NCI-H2171 (cell line): ENCODE measurements around the gene MMEL1.
"Not testable (repeated sequence)": the region's sequence is repeated elsewhere in the genome, so short reads cannot be mapped to it uniquely, and the experiment has no call there.

Experiments
- DNase-seq: peaks from one replicate; lab custom pipeline; 2025; lab: John Stamatoyannopoulos, UW

Gene MMEL1

DNA sequence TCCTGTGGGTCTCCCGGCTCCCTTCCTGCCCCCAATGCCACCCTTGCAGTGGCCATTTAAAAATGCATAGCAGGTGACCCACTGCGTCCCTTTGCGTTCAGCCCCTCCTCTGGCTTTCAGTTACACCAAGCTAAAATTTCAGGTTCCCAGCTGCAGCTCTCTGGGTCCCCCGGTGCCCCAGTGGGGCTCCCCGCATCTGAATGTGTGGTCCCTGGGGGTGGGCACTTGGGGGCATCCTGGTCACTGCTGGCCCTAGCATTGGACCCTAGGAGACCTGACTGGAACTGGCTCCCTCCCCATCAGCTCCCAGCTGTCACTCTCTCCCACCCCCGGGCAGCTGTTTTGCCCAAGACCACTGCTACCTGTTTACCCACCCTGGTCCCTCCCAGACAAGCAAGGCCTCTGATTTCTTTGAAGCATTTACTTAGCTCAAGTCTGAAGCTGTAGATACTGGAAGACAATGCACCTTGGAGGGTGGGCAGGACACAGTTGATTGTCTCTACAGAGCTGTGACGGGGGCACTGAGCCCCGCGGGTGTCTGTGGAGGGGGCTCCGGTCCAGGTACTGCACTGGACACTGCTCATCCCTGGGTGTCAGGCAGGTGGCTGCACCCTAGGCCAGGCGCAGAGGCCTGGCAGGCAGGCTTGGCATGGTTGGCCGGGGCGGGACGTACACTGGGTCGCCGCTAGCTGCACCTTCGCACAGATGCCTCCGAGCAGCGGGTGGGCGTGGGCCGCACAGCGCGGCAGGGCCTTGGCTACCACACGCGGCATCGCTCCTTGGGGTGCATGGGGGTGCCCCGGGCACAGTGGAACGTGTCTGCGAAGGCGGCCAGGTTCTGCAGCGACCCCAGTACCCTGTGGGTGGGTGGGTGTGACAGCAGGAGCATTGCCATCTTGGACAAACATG is 42.3 kb downstream of the MMEL1 start:
- no peak for DNase-seq

DNA sequence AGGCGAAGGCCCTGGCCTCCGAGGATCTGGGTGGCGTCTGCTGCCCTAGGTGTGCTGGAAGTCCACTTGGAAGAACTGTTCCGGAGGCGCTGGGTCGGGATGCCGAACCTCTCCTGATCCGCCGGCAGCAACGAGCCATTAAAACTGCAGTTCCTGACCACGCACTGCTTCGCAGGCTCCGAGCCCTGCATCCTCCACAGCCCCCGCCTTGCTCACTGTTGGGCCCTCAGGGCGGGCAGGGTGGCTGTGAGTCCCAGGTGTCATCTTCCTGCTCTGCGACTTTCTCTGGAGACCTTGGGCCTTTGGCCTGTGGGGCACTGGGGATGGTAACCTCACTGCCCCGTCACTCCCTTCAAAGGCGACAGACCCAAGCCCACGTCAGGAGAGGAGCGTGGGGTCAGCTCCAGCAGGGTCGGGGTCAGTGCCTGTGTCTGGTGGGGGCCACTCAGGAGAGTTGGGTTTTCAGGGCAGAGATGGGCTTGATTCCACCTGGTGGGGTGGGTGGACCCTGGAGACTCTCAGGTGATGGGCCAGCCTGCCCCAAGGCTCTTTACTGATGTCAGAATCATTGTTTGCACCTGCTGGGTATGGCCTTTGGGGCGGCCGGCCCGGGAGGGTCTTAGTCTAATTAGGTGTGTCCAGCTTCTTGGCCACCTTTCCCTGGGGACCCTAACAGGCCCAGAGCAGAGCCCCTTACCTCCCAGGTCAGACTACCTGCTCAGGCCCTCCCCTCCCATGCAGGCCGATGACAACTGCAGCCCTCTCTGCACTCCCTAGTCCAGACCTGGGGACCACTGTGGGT is 43.2 kb downstream of the MMEL1 start:
- DNase-seq = no peak

DNA sequence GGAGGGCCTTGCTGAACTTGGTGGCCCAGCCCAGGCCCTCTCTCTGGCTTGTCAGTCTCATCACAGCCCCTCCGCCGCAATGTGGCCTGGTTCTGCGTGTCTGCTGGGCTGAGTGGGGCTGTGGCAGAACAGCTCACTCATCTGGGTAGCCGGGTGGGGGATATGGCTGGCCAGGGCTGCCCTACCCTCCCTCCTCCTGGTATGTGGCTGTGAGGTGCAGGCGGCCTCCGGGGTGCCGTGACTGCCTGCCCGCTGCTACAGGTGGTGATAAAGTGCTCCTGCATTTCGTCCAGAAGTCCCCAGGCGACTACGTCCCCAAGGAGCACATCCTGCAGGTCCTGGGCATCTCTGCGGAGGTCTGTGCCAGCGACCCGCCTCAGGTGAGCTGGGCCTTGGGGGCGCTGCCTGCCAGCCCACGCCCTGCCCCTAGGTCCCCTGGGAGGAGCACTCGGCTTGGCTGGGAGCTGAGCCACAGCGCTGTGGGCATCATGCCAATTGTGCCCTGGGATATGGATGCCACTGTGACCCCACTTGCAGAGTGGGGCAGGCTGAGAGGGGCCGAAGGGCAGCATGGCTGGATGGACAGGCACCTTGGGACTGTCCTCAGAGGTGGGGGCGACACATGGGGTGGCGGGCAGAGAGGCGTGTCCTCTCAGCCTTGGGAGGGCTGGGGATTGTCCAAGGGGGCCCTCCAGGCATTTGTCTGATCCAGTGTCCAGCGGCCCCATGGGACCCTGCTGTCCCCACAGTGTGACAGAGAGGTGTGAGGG is 44.0 kb downstream of the MMEL1 start:
- no peak for DNase-seq

DNA sequence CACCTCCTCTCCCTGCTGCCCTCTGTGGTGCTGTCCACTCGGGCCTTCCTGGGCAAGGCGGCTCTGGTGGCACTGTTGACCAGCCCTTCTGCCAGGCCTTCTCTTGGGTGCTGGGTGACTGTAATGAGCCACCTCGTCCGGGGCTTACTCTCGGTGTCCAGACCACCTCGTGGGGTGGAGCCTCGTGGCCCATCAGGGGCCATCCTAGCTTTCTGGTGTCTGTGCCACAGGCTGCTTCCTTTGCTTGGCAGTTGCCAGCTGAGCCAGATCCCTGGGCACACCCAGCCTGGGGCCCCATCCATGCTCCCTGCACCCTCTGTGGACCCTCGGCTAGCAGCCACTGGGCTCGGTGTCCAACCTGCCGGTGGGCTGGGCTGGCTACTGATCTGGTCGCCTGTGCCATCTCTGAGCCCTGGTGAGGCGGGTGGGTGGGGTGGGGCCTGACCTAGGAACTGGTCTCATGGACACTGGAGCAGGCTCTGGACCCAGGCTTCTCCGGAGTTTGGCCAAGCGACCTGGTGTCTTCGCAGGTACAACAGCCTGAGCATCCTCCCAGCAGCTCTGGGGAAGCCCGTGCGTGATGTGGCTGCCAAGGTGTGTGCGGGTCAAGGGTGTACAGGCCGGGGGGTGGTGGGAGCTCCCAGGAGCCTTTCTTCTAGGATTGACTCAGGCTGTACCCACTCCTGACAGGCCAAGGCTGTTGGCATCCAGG is 44.8 kb downstream of the MMEL1 start:
- no peak for DNase-seq

DNA sequence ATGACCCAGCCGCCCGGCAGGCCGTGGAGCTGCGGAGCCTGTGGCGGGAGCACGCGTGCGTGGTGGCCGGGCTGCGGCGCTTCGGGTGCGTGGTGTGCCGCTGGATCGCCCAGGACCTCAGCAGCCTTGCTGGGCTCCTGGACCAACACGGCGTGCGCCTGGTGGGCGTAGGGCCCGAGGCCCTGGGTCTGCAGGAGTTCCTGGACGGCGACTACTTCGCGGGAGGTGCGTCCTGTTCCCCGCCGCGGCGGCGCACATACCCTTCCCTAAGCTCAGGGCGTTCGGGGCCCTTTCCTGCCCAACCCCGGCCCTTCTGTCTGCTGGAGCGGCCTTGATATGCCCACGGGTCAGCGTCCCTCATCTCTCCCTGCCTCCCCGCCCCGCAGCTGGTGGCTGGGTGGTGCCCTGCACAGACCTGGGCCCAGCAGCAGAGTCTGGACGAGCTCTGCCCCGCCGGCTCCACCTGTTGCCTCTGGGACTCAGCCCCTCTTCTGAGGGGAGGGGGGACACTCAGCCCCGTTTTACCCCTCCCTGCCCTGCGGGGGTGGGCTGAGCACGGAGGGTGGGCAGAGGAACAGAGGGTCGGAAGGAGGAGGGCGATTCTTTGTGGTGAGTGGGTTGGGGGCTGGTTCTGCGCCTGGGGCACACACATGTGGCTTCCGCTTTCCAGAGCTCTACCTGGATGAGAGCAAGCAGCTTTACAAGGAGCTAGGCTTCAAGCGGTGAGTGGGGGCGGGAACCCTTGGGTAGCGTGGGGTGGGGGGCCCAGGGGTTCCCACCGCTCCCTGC is 45.6 kb downstream of the MMEL1 start:
- no peak for DNase-seq

DNA sequence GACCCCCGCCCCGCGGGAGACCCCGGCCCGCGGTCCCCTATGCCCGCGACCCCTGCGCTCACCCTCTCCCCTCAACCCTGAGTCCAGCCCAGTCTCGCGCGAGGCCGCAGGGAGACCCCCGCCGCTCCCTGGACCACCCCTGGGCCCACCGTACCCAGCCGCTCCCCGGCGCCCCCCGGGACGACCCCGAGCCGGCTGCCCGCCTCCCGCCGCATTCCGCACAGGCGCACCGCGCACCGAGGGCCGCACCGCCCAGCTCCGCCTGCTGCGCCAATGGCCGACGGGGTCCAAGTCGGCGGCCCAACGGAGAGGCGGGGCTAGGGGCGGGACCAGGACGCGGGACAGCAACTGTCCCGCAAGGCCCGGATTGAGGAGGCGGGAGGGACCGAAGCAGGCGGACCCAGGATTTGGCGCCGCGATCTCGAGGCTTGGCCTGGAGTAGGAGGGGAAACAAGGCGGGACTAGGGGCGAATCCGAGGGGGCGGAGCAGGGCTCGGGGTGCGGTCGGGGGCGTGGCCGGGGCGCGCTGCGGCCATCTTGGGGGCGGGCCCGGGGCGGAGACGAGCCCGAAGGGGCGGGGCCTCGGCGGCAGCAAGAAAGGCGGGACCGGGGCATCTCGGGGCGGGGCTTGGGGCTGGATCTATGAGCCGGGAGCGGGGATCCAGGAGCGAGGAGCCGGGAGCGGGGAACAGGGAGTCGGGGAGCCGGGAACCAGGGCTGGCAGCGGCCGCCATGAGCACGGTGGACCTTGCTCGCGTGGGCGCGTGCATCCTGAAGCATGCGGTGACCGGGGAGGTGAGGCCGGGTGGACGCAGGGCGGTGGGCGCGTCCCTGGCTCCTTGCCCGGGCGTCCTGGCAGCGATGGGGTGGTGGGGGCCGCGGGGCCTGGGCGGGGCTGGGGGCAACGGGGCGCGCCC is 46.4 kb downstream of the MMEL1 start, which contains the start of gene PRXL2B:
Gene PRXL2B, plus strand, starts transcription at position 624 of the 917 bp plus-strand sequence. Its CDS starts 109 bp downstream, at position 733.
- peak; percentile 99 for DNase-seq

DNA sequence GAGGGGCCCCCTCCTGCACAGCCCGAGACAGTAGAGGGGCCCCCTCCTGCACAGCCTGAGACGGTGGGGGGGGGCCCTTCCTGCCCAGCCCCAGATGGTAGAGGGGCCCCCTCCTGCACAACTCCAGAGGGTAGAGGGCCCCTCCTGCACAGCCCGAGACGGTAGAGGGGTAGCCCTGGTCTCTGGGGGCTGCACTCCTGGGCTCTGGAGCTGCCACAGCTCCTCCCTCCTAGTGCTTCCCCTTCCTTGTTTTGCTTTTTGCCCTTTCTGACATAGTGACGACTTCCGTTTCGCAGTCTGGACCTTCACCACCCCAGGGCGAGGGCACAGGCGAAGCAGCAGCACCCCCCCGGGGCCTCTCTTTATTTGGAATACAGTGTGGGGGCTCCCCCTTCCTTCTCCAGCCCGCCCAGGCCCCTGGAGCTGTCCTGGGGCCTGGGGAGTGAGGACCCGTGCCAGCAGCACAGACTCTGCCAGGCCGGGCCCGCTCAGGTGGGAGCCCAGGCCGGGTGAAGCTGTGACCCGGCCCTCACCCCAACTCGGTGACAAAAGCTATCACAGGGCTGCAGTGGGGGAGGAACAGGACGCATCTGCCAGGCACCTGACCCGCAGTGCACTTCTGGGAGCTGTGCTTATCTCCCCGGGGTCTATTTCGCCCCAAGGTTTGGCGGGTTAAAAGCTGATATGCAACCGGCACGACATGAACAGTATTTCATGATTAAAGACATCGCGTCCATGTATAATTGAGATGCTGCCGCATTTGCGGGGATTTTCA is 47.3 kb downstream of the MMEL1 start:
- peak; percentile 84 for DNase-seq

DNA sequence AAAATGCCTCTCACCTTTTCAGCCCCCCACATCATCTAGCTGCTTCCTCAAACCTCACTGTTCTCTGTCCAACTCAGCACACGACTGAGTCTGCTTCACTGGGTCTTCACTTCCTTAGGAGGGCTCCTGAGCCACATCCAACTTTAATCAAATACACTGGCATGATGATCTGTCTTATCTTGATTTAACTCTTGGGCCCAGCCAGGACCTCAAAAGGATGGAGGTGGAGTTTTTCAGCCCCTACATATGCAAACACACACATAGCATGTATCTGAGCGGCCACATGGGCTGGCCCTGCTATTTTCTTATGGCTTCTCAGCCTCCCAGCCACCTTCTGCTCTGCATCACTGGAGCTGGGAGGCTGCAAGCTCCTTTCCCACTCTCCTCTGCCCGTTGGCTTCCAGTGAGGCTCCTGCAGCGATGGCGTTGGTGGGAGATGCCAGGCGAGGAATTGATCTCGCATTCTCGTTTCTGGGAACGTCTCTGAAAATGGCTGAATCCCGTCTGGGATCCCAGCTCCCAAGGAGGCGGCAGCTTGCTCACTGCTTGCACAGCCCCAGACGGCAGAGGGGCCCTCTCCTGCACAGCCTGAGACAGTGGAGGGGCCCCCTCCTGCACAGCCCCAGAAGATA is 48.0 kb downstream of the MMEL1 start:
- peak; percentile 69 for DNase-seq

DNA sequence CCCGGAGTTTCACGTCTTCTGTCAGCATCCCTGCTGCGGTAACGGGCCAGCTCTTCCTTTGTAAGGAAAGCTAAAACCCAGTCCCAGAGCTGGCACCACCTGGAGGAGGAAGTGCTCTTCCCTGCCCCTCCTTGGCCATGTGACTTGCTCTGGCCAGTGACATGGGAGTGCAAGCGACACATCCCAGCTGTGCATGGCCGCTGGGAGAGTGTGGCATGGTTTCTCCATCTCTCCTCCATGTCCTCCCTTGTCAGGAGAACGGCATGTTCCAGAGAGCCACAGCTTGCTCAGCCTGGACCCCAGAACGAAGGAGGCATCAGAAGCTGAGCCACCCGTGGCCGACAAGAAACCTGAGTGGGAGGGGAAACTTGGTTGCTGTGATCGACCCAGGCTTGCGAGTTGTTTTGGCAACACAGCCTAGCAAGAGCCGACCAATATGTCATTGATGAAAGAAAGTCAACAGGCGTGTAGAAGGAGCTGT is 48.9 kb downstream of the MMEL1 start:
- peak; percentile 18 for DNase-seq

DNA sequence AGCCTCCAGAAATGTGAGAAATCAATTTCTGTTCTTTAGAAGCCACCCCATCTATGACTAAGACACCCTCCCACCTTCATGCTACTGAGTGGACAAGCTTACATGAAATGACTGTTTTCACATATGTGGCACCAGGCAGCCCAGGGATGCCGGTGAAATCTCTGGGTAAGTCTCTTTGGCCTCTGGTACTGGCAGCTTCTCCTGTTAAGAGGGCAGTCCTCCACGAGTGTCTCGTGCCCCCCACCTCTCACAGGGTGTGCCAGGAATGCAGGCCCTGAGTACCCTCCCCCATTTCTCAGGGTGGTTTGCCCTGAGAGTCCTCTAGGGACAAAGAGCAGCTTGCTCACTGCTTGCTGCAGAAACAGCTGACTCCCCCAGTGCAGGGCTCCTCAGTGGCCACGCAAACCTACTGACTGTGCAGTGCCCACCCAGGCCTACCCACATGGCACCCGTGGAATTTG is 49.5 kb downstream of the MMEL1 start:
- no peak for DNase-seq

DNA sequence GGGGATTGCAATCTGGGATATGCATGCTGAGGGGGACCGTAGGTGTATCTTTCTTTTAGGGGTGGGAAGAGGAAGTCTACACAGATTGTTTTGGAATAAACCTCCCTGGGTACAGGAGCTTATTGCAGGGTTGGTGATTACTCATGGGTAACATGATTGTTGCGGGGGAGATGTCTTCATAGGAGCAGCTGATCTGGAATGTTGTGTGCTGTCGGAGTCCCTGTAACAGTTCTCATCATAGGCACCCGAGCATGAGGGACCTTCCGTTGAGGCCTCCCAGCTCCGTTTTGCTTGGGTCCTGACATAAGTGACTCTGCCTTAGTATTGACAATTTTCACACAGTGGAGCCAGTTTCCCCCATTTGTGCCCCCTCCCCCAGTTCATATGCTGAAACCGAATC is 50.4 kb downstream of the MMEL1 start:
- no peak for DNase-seq

DNA sequence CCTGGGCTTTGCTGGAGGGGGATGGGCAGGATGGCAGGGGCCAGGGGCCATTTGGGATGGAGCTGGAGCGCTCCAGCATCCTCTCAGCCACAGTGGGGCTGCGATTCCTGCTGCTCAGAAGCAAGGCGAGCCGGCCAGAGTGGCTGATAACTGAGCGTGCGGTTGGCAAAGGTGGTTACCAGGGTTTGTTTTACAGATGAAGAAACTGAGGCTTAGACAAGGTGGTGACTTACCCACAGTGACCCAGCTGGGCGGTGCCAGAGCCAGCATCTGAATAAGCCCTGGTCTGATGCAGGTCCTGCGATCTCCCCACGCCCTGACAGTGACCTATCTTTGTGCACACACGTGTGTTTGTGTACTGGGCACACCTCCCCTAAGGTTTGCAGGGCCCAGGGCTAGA is 52.1 kb downstream of the MMEL1 start:
- DNase-seq = no peak

DNA sequence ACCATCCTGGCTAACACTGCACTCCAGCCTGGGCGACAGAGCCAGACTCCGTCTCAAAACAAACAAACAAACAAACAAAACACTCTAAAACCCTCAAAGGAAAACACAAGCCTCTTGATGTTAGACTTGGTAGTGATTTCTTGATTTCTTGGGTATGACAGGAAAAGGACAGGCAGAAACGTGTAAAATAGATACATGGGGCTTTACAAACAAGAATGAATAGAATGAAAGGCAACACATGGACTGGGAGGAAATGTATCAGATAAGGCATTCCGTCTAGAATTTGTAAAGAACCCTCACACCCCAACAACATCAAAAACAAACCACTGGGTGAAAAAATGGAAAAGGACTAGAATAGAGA is 54.1 kb downstream of the MMEL1 start:
- DNase-seq = no peak

DNA sequence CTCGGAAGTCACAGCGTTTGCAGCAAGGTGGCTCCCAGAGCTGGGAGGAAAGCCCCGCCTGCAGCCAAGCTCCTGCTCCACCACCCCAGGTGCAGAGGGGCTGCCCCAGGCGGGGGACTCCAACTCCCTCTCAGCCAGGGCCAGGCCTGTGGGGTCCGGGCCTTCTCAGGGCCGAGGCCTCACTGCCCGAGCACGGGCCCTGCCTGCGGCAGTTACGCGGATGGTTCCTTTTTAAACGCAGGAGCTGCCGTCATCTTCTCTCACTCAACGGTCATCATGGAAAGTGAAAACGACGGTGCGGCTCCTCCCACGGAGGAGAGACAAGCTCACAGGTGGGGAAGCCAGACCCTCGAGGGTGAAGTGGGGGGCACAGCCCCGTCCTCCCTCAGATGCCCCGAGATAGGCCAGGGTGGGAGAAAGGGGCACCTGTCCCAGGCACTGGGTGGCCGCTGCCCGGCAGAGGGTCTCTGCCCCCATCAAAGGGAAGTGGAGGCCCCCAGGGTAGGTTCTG is 55.2 kb downstream of the MMEL1 start:
- not testable (repeated sequence) for DNase-seq

DNA sequence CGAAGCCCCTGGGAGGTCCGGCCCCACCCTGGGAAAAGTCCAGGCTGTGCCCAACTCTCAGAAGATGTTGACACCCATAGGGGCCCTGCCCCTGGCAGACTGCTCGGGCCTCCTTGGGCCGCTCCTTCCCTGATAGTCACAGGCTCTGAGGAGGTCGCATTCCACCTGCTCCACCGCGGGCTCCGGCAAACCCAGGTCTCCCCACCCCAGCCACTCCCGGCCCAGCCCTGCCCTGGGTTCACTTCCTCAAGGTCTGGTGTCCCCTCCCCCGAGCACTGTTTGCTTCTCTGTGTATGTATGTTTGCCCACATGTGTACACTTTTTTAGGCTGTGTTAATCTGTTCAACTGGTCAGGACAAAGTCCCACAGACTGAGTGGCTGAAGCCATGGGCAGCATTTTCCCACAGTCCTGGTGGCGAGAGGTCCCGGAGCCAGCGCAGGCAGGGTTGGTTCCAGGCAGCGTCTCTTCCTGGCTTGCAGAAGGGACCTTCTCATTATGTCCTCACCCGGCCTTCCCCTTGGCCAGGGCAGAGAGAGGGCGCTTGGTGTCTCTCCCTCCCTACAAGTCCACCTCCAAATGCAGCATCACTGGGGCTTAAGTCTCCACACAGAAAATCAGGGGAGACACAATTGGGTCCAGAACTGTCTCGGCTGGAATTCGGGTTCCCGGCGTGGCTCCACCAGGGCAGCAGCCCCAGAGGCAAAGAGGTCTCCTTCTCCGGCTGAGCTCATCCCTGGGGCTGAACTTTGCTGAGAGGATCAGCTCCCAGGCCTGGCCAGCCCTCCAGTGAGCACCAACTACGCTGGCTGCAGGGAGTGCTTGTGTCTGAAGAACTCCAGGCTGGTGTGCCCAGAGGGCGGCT is 56.8 kb downstream of the MMEL1 start:
- no peak for DNase-seq

DNA sequence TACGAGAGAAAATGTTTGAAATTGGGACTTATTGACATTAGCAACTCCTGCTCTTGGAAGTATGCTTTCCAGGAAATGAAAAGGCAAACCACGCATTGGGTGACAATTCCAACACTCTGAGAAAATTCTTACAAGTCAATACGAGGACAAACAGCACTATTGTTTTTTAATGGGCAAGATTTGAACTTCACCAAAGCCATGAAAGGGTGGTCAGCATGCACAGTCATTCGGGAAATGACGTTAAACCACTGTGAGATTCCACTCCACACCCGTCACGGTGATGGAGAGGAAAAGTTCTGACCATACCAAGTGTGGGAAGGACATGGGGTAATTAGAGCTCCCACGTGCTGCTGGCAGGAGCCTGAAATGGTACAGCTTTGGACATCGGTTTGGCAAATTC is 58.5 kb downstream of the MMEL1 start:
- DNase-seq = no peak
